K562 treated with DMSO at 1 percent for 4 hours (cell line): ENCODE data around the gene TMEFF2. TPM values are rescaled to one million over a fixed set of nuclear protein-coding genes. Genes with fewer than 3 reads are reported as not detected.

Experiments
- total RNA-seq: library from RNA; unstranded; fragments of 300-600 nt; gene quantifications from 2 replicates; pipeline ENCODE4 v1.2.3, GENCODE V29; 2022; ENCODE audit not compliant: insufficient read depth

TMEFF2 gene
- total RNA-seq, result not detected in 2 replicates

GRCh38 chr2:192194866-192195547, at the start of gene TMEFF2:
Gene TMEFF2, minus strand, starts transcription at chr2:192194933. Its CDS starts 409 bp downstream, at chr2:192194524.

